ENCODE measurements around the gene SPRR2G. TPM values are rescaled to one million over a fixed set of nuclear protein-coding genes. Genes with fewer than 3 reads are reported as not detected.
"Not testable (repeated sequence)": the region's sequence is repeated elsewhere in the genome, so short reads cannot be mapped to it uniquely, and the experiment has no call there.

Gene SPRR2G
- total RNA-seq, 3 donors from 2014 or later (not counting 1 experiment from before 2014, with no cell fraction given): not detected

GRCh38 chr1:153127296-153127695 lies 23.4 kb downstream of the SPRR2G start:
- ATAC-seq (no peak), DNase-seq (no peak)
- Mint-ChIP-seq H3K4me1 (no peaks in the 10 kb centered on the region), H3K4me3 (no peak overlapping the region), H3K36me3 (no peaks in the 10 kb centered on the region), H3K9me3 (peaks cover 0 to 3% of the 10 kb centered on the region in 2 donors), H3K27me3 (ENCODE audit: low read depth in 2 of 2) (peaks cover 27 to 28% of the 10 kb centered on the region in 2 donors), H3K27ac (no peak overlapping the region)
- no peaks in the 10 kb centered on the region for H3K4me1 ChIP-seq (ENCODE audit: control insufficient read depth, insufficient read depth, low read length)
- no peak overlapping the region for H3K27ac ChIP-seq (ENCODE audit: low read length)
- intact Hi-C loops (cut with micrococcal nuclease): no loop called here
- H3K27me3 ChIP-seq (ENCODE audit: control insufficient read depth, insufficient read depth, low read length): peaks cover 4% of the 10 kb centered on the region
- H3K4me3 ChIP-seq (ENCODE audit: low read length): no peak overlapping the region
- WGBS (ENCODE audit: insufficient coverage): 59% methylated on average over 2 of the region's 2 CpGs
- H3K36me3 ChIP-seq (ENCODE audit: control insufficient read depth, insufficient read depth, low read length): no peaks in the 10 kb centered on the region
- TF ChIP-seq CTCF (IDR thresholded peaks at IDR 0.05): no peak
- H3K9me3 ChIP-seq (ENCODE audit: control insufficient read depth, insufficient read depth, low read length): no peaks in the 10 kb centered on the region

GRCh38 chr1:153125536-153125935 lies 25.2 kb downstream of the SPRR2G start:
- Mint-ChIP-seq H3K4me3 (no peak overlapping the region), H3K27me3 (ENCODE audit: low read depth in 2 of 2) (peaks cover 18 to 20% of the 10 kb centered on the region in 2 donors), H3K27ac (no peak overlapping the region), H3K9me3 (peaks cover 0 to 3% of the 10 kb centered on the region in 2 donors), H3K4me1 (no peaks in the 10 kb centered on the region), H3K36me3 (no peaks in the 10 kb centered on the region)
- ATAC-seq (no peak), DNase-seq (no peak)
- no peaks in the 10 kb centered on the region for H3K27me3 ChIP-seq (ENCODE audit: control insufficient read depth, insufficient read depth, low read length)
- H3K4me1 ChIP-seq (ENCODE audit: control insufficient read depth, insufficient read depth, low read length): no peaks in the 10 kb centered on the region
- H3K27ac ChIP-seq (ENCODE audit: low read length): no peak overlapping the region
- no peaks in the 10 kb centered on the region for H3K9me3 ChIP-seq (ENCODE audit: control insufficient read depth, insufficient read depth, low read length)
- H3K4me3 ChIP-seq (ENCODE audit: low read length): no peak overlapping the region
- H3K36me3 ChIP-seq (ENCODE audit: control insufficient read depth, insufficient read depth, low read length): no peaks in the 10 kb centered on the region
- 89% methylated on average over 1 of the region's 1 CpG for WGBS (ENCODE audit: insufficient coverage)
- intact Hi-C loops (cut with micrococcal nuclease): no loop called here
- no peak for TF ChIP-seq CTCF (IDR thresholded peaks at IDR 0.05)

GRCh38 chr1:153123793-153124192 lies 26.9 kb downstream of the SPRR2G start:
- H3K4me3 Mint-ChIP-seq; DNase-seq; H3K27ac Mint-ChIP-seq; H3K4me1 Mint-ChIP-seq; H3K27me3 ChIP-seq (ENCODE audit: control insufficient read depth, insufficient read depth, low read length); intact Hi-C loops (cut with micrococcal nuclease); H3K9me3 Mint-ChIP-seq; H3K9me3 ChIP-seq (ENCODE audit: control insufficient read depth, insufficient read depth, low read length); ATAC-seq; H3K4me3 ChIP-seq (ENCODE audit: low read length); H3K4me1 ChIP-seq (ENCODE audit: control insufficient read depth, insufficient read depth, low read length); H3K27ac ChIP-seq (ENCODE audit: low read length); H3K36me3 ChIP-seq (ENCODE audit: control insufficient read depth, insufficient read depth, low read length); H3K36me3 Mint-ChIP-seq: not testable (repeated sequence)
- H3K27me3 Mint-ChIP-seq (ENCODE audit: low read depth in 2 of 2): peaks cover 16% of the 10 kb centered on the region in 2 donors
- WGBS (ENCODE audit: insufficient coverage): 83% methylated on average over 7 of the region's 8 CpGs

- H3K36me3 Mint-ChIP-seq: no peaks in the 10 kb centered on the region
- no peaks in the 10 kb centered on the region for H3K4me1 Mint-ChIP-seq
- no peaks in the 10 kb centered on the region for H3K9me3 ChIP-seq (ENCODE audit: control insufficient read depth, insufficient read depth, low read length)
- ATAC-seq (no peak), DNase-seq (no peak)
- H3K27me3 ChIP-seq (ENCODE audit: control insufficient read depth, insufficient read depth, low read length): no peaks in the 10 kb centered on the region
- no peak overlapping the region for H3K27ac Mint-ChIP-seq
- H3K27ac ChIP-seq (ENCODE audit: low read length): no peak overlapping the region
- peaks cover 16 to 21% of the 10 kb centered on the region in 2 donors for H3K27me3 Mint-ChIP-seq (ENCODE audit: low read depth in 2 of 2)
- WGBS (ENCODE audit: insufficient coverage): 44% methylated on average over 3 of the region's 3 CpGs
- no peaks in the 10 kb centered on the region for H3K4me1 ChIP-seq (ENCODE audit: control insufficient read depth, insufficient read depth, low read length)
- H3K4me3 Mint-ChIP-seq: no peak overlapping the region
- no peaks in the 10 kb centered on the region for H3K36me3 ChIP-seq (ENCODE audit: control insufficient read depth, insufficient read depth, low read length)
- no peak overlapping the region for H3K4me3 ChIP-seq (ENCODE audit: low read length)
- TF ChIP-seq CTCF (IDR thresholded peaks at IDR 0.05): no peak
- intact Hi-C loops (cut with micrococcal nuclease): no loop called here
- peaks cover 0 to 3% of the 10 kb centered on the region in 2 donors for H3K9me3 Mint-ChIP-seq
These were observed 27.8 kb downstream of the SPRR2G start for GRCh38 chr1:153122831-153123421.

Measured in natural killer cell (primary cell).